ENCODE measurements around the gene GPC6.

Gene GPC6

DNA sequence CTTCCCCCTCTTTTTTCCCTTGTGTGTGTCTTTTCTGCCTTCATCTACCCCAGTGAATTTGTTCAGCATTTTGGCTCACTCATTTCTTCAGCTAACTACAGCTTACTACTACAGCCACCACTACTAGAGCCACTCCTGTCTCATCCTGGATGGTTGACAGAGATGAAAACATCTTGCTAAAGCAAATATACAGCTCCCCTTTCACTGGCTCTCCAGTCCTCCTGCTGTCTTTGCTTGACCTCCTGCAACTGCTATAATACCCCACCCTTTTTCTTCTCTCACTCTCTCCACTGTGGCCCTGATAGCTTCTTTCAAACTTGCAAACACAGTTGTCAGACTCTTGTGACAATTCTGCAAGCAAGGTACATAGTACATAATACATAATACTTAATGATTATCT is 729.3 kb downstream of the GPC6 start:
- DNase-seq = no peak

DNA sequence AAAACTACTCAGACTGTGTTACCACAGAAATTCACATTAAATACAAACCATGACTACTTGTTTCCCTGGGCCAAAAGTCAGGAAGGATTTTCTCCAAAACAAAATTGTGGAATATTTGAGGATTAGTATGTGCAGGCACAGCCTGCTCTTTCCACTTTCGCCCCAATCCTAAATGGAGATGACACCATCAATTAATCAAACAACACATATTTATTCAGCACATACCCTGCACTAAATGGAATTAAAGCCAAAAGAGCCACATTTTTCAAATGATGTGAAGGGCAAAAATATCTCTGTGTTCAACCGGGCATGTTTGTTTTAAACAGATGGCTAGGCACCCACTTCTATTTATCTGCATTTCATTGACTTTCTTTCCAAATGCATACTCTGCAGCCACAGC is 729.8 kb downstream of the GPC6 start:
- DNase-seq = no peak

DNA sequence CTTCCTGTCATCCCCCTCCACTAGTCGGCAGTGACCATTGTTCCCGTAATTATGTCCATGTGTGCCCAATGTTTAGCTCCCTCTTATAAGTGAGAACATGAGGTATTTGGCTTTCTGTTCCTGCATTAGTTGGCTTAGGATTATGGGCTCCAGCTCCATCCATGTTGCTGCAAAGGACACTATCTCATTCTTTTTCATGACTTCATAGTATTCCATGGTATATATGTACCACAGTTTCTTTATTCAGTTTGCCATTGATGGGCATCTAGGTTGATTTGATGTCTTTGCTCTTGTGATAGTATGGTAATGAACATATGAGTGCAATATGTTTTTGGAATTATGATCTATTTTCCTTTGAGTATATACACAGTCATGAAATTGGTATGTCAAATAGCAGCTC is 730.8 kb downstream of the GPC6 start:
- no peak for DNase-seq

DNA sequence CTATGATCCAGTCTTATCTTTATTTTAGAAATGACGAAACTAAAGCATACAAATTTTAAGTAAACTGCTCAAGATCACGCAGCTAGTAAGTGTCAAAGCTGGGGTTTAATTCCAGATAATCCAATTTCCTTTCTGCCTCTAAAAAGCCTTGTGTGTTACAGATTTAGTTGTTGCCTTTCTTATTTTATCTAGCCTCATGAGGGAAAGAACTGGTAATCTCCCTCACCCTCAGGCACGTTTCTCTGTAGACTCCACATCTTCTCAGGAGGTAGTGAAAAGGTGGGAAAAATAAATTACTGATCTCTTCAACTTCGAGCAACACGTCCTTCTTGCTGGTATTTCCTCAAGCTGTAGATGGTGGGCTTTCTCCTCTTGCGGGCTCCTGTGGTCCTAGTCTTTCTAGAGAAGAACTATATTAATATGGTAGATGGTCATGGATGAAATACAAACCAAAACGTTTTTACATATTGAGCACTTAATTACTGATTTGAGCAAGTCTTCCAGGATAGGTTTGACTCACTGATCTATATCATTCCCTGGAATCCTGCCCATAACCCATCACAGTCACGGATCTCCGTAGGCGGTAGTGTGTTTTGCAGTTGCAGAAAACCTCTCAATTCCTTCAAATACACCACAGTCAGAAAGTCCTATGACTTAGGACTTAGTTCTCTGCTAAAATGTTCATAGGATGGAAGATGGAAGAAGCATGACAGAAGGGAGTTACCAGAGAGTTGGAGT is 733.4 kb downstream of the GPC6 start:
- peak; percentile 25 for DNase-seq

DNA sequence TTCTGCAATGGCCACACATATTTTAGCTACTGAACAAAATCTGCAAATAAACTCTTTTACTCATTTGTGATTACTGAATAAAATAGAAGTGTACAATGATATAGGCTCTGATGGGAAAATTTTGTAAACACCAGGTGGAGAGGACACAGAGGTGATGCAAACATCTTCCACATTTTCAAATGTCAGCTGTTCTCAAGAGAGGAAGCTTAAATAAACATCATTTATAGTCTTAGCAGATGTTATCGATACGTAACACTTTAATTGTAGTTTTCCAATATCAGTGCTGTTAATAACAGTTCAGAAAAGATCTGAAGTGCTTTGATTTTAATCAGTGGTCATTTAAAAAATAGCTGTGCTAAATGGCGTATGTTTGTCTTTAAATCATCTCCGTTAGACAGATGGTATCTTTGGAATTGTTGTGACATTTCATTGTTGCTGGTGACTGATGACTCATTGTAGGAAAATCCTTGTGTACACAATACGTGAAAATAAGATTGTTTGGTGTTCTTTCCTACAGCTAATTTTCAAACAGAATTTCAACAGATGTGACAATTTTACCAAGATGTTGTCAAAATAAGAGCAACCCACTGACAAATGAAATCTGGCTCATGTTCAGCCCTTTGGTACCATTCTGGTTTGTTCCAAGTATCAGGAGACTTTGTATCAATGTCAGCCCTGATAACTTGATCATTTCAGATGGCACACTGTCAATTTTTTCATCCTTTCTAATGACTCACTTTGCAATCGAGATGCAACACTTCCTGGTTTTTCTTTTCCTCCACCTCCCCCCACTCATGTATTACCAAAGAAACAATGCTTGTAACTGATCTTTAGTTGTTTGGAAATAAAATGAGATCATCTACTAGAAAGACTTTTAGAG is 736.9 kb downstream of the GPC6 start:
- peak; percentile 62 for DNase-seq

DNA sequence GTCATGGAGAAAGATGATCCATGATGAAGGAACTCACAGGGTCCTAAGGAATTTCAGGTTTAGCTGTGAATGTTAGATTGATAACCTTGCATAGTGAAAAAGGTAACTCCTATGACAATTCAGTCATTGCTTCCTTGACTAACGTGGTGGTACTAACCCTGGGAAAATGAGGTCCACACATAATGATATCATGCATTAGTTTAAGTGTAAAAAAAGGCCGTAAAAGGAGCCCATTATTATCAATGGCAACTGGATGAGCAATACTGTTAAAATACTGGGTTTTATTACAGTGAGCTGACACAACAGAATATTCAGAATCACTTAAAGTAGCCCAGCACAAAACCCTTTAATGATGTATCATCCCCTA is 737.5 kb downstream of the GPC6 start:
- DNase-seq = no peak

DNA sequence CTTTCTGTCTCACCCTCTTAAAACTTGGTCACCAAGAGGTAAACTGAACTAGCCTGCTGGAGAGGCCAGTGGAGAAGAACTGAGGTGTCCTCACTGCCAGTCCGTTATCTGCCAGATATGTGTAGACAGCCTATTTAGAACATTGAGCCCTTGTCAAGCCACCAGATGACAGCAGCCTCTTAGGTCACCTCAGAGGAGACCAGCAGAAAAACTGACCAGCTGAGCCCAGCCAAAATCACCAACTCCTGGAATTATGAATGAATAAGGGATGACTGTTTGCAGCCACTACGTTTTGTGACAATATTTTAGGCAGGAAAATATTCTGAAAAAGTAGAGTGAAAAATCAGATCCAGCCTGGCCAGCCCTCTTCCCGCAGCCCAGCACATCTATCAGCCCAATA is 739.0 kb downstream of the GPC6 start:
- DNase-seq = no peak

DNA sequence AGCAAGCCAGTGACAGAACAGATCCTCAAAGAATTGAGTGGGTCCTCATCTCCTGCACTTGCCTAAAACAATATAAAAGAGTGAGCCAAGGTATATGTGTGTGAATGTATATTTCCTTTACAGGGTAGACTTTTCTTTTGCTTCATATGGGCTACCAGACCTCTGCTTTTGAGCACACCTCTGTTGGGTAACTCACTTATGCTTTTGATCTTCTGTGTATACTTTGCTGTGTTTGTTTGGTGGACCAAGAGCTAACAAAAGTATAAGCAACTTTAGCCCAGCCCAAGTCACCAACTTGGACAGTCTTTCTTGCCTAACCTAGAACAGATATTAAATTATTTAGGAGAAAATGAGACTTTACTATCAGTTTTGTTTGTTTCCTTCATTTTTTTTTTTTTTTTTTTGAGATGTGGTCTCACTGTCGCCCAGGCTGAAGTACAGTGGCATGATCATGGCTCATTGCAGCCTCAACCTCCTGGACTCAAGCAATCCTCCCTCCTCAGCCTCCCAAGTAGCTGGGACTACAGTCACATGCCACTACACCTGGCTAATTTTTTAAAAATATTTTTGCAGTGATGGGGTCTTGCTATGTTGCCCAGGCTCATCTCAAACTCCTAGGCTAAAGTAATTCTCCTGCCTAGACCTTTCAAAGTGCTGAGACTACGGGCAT is 739.8 kb downstream of the GPC6 start:
- DNase-seq = no peak

DNA sequence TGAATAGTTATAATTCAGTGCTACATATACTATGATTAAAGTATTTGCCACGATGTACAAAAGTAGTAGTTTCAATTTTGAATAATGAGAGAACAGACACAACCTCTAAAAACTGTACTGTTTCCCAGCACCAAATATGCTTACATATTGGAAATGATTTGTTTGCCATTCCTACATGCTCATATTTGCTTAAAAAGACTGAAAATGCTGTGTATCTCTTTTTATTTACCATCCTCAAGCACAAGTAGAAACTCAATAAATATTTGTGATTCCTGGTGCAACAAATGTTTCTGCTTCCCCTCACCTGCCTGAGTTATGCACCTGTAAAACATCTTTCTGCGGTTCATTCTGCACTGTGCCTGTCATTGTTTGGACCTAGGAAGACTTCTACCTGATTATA is 740.7 kb downstream of the GPC6 start:
- no peak for DNase-seq

DNA sequence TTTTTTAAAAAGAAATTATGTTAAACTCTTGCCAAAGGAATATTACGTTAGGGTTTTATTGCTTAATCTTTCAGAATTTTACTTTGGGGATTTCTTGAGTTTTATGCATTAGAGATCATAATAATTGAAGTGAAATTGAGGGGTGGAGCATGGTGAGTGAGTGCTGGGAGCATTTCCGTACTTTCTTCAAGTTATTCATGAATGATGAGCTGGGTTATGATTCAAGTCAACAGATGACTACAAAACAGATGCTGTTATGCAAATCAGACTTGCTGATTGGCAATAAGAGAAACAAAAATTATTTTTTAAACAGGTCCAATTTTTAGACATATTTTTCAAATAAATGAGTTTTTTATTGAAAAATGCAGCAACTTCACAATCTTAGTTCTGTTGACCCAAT is 748.6 kb downstream of the GPC6 start:
- no peak for DNase-seq

DNA sequence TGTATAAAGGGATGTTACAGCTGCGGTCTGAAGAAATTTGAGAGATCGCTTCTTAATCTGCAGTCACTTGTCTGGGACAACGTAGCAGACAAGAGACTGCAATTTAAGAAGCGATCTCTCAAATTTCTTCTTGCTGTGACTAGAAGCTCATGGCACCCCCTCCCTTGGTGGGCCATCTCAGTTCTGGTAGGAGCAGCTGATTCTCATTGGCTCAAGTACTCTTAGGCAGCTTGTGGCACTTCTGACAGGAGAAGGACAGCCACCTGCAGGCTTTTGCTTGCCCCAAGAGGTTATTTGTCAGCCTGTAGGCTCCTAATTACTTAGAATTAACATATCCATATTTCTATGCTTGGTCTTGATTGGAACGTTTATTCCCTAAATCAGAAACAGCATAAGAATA is 749.9 kb downstream of the GPC6 start:
- DNase-seq = no peak

DNA sequence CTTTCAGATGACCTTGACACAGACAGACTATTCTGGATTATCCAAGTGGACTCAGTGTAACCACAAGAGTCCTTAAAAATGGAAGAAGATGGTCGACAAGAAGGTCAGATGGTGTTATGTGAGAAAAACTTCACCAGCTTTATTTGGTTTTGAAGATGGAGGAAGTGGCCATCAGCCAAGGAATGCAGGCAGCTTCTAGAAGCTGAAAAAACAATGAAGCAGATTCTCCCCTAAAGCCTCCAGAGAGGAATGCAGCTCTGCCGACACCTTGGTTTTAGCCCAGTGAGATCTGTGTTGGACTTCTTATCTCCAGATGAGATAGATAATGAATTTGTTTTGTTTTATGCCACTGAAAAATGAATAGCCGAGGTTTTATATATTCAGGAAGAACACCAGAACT is 751.4 kb downstream of the GPC6 start:
- DNase-seq = peak; percentile 28

DNA sequence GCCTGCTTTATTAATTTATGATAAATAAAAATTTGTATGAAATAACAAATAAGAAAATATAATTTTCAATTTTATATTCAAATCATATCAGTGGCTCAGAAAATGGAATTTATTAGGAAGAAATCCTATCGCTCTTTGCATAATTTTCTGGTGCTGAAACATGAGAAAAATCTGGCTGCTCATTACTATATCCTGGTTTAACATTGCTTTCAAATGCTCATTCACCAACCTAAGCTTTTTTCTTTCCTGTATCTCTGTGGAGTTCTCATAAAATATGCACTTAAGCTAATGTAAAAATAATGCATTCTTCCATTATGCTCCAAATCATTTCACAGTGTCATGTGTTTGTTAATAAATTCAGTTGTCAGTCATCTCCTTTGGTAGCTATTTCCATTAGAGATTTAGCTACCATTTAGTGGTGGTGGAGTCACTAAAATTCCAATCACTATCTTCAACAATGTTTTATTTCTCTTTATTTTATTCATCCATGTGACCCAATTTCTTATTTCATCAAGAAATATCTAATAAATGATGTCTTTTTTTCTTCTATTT is 754.9 kb downstream of the GPC6 start:
- no peak for DNase-seq

DNA sequence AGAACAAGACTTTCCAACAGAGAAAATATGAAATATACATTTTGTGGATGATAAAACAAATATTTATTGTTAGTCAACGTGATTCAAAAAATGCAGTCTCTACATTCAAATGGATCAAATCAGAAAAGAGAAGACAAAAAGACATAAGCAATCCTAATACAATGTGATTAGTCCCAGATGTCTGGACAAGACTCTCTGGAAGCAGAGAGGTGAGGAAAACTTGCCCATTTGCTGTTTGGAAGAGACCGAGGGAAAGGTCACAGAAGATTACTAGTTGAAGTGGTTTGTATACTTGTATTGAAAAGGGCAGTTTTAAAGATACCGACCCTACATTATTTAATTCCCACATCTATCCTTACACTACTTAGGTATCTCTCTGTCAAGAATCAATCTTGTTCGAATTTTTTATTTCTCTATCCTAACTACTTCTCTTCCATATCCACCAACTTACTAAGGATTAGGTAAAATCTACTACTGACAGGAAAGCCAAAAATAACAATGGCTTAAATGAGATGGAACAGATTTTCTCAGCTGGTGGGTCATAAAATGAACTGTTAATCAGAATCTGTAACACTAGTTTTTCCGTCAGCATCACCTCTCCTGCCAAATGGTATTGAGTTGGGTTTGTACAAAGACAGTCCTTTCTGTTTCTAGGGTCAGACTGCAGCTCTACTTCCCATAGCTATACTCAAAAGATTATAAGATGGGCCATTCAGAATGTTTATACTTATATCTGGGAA is 755.7 kb downstream of the GPC6 start:
- no peak for DNase-seq

DNA sequence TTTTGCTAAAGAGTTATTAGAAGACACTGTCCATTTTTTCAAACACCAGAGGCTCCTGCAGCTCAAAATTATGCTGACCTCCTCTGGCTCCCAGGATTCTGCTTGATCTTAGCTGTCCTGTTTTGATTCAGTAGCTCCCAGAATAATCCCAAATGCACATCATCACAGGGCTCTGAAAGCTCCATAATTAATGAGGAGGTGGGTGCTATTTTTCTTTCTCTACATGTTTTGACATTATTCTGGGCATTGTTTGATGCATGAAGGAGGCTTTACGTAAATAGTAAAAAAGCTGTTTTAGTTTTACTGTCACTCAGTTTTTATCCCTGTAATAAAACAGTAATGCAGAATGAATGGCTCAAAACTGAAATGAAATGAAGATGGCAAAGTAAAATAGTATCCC is 757.4 kb downstream of the GPC6 start:
- no peak for DNase-seq

DNA sequence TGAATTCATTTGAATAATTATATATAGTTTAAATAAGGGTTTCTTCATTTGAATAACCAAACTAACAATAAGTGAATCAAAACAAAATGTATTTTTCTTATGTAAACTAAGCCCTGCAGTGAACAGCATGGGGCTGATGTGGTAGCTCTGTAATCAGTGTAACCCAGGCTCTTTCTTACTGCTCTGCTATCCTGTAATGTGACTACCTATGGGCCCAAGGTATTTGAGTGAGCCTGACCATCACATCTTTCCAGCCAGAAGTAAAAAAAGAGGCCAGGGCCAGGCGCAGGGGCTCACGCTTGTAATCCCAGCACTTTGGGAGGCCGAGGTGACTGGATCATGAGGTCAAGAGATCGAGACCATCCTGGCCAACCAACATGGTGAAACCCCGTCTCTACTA is 758.3 kb downstream of the GPC6 start:
- no peak for DNase-seq

DNA sequence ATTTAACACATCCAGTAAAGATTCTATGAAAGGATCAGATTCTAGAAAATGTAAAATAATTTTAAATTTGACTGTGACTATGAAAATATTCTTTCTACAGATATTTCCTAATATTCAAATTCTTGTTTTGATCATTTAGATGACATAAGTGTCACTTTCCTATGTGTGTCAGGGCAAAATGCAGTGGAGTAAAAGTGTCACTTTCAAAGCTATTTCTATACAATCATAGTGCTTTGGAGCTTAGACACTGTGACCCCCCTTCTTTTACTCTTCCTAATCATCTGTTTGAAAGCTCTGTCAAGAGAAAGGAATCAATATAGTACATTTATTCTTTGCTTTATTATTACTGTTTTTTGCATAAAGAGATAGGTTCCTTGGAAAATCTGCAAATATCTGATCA is 760.9 kb downstream of the GPC6 start:
- no peak for DNase-seq

DNA sequence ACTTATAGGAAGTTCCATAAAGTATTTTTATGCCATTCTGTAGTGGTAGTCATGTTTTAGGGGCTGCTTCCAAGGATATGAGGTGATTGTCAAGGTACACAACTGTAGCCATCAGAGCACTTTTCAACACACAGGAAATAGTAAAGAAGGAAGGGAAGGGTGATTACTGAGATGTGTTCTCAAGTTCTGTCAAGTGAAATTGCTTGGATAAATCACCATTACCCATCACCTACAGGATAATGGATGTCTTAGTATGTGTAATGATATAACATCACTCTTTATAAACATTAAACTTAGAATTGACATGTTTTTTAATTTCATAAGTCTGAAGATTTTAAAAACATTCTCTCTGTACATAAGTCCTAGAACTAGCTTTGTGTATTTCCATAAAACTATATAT is 765.0 kb downstream of the GPC6 start:
- DNase-seq = no peak

DNA sequence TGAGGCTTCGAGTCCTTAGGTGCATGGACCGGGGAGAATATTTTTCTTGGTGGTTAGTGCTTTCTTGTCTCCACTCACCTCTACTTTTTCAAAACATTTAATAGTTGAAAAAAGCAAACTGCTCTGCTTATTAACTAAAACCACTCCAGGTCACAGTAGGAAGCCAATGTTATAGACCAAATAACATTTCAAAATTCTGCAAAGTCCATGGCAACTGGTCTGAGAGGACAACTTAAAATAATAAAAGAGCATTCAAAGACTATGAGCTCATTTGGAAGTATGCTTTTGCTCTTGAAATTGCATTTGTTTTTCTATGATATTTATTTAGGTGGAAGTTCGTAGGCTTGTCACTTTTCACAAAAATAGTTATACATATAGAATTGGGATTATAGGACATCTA is 769.9 kb downstream of the GPC6 start:
- no peak for DNase-seq

DNA sequence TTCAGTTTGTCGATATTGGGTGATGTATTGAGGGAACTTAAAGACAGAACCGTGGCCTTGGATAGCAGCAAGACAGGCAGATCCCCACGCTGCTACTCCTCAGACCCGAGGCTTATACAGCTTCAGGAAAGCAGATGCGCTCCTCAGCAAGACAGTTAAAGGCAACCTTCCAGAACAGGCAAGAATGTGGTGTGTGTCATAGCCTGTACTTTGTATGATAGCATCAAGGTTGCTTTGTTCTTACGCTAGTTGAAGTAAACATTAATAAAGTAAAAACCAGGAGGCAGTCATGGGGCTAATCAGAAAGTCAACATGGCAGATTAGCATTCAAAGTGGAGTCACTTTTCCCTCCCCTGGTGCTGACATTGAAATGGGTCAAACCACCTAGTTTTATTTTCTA is 779.7 kb downstream of the GPC6 start:
- no peak for DNase-seq

DNA sequence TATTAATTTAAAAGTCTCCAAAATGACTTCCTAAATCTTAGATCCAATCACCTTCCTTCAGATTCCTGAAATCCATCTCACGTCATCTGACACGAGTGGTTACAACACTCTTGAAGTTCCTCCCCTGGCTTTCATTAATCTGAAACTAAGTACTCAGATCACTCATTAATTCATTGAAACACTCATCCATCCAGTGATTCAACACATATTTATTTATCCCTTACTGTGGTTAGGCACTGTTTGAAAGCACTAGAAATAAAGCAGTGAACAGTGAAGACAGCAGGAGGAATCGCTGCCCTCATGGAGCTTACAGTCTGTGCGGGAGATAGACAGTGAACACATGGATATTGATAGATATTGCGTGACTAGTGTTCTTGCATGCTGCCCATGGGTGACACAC is 780.5 kb downstream of the GPC6 start:
- no peak for DNase-seq

DNA sequence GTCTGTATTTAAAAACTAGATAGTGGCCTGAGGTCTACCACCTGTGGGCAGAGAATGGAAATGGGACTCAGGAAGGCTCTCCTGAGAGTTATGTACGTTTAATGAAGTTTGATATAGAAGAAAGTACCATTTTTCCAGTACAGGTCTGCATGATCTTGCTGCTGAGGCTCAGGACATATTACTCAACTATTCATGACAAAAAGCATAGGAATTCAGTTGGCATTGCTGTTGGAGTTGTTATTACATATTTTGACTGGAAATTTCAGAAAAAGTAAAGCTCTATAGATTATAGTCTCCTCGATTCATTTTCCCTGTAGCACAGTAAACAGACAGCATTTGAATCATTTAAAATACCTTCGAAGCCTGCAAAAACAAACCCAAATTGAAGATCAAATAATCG is 783.1 kb downstream of the GPC6 start:
- peak; percentile 49 for DNase-seq

DNA sequence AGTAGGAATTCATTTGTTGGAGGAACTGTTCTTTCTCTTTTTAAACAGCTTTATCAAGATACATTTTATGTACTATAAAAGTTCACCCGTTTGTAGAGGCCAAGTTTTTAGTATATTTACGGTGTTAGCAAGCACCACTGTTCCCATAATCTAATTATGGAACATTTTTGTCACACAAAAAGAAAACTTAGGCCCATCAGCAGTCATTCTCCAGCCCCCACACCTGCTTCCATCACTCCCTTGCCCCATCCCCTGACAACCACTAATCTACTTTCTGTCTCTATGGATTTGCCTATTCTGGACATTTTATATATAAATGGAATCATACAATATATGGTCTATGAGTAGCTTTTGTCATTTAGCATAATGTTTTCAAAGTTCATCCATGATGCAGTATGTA is 787.9 kb downstream of the GPC6 start:
- no peak for DNase-seq
